Neuronal stem cell (in vitro differentiated cells): ENCODE results near the gene XYLT1.

Source experiments
- DNase-seq: peaks from one replicate; pipeline ENCODE4 v3.0.0-alpha.2; 2013; ENCODE audit warnings: low spot score
- H2AFZ ChIP-seq: one replicate; pipeline ENCODE4 v1.6.1; 2013; ENCODE audit warnings: mild to moderate bottlenecking, low read length, inconsistent platforms
- H2AK5ac ChIP-seq: 2 replicates; pipeline ENCODE4 v1.6.1; 2013; ENCODE audit warnings: low read depth, mild to moderate bottlenecking, inconsistent platforms, low read length, moderate library complexity, mixed read lengths
- H2BK120ac ChIP-seq: 2 replicates; pipeline ENCODE4 v1.6.1; 2013; ENCODE audit warnings: low read depth, mild to moderate bottlenecking, inconsistent platforms, low read length, moderate library complexity, mixed read lengths
- H2BK12ac ChIP-seq: one replicate; pipeline ENCODE4 v1.6.1; 2013; ENCODE audit warnings: low read length, inconsistent platforms
- H2BK15ac ChIP-seq: 2 replicates; pipeline ENCODE4 v1.6.1; 2013; ENCODE audit warnings: mild to moderate bottlenecking, low read length, inconsistent platforms, mixed read lengths
- H2BK5ac ChIP-seq: one replicate; pipeline ENCODE4 v1.6.1; 2013; ENCODE audit warnings: inconsistent platforms, mild to moderate bottlenecking, low read length, moderate library complexity
- H3K14ac ChIP-seq: one replicate; pipeline ENCODE4 v1.6.1; 2013; ENCODE audit warnings: low read length, inconsistent platforms
- H3K18ac ChIP-seq: 2 replicates; pipeline ENCODE4 v1.6.1; 2013; ENCODE audit warnings: low read length, inconsistent platforms
- H3K23ac ChIP-seq: 2 replicates; pipeline ENCODE4 v1.6.1; 2013; ENCODE audit warnings: low read depth, mild to moderate bottlenecking, mixed read lengths, low read length, inconsistent platforms; ENCODE audit not compliant: poor library complexity
- H3K27ac ChIP-seq: replicated peaks from 3 replicates; pipeline ENCODE4 v1.5.1; 2013; ENCODE audit warnings: low read length, inconsistent platforms
- H3K27me3 ChIP-seq, 3 experiments: 2 replicates each; pipeline ENCODE4 v1.6.1; 2013; ENCODE audit warnings: low read length in 3 of 3, mild to moderate bottlenecking in 2 of 3, inconsistent platforms in 1 of 3, low read depth in 1 of 3, mixed read lengths in 1 of 3, moderate library complexity in 1 of 3; ENCODE audit not compliant: control insufficient read depth in 3 of 3, insufficient read depth in 3 of 3
- H3K36me3 ChIP-seq, 2 donors: replicated peaks in 1 of 2; 2 replicates each; pipeline ENCODE4 v1.6.1; 2013; ENCODE audit warnings: low read length in 2 of 2; ENCODE audit not compliant: control insufficient read depth in 2 of 2, insufficient read depth in 2 of 2
- H3K4ac ChIP-seq: 2 replicates; pipeline ENCODE4 v1.6.1; 2013; ENCODE audit warnings: inconsistent platforms, mild to moderate bottlenecking, low read length, moderate library complexity
- H3K4me1 ChIP-seq, 2 donors: 1 replicate in 1 of 2; 2 replicates in 1 of 2; pipeline ENCODE4 v1.6.1; 2013; ENCODE audit warnings: low read length in 2 of 2, low read depth in 1 of 2; ENCODE audit not compliant: control insufficient read depth in 2 of 2, insufficient read depth in 1 of 2
- H3K4me2 ChIP-seq: one replicate; pipeline ENCODE4 v1.6.1; 2013; ENCODE audit warnings: mild to moderate bottlenecking, low read length, inconsistent platforms; ENCODE audit not compliant: insufficient read depth, poor library complexity, severe bottlenecking
- H3K4me3 ChIP-seq, 2 donors: 2 replicates each; pipeline ENCODE4 v1.5.1; 2013; ENCODE audit warnings: low read length in 2 of 2, mild to moderate bottlenecking in 2 of 2, inconsistent platforms in 1 of 2, moderate library complexity in 1 of 2
- H3K79me1 ChIP-seq: one replicate; pipeline ENCODE4 v1.6.1; 2013; ENCODE audit warnings: low read depth, mild to moderate bottlenecking, inconsistent platforms, low read length, moderate library complexity
- H3K9ac ChIP-seq: one replicate; pipeline ENCODE4 v1.6.1; 2013; ENCODE audit warnings: mild to moderate bottlenecking, low read depth, low read length, inconsistent platforms; ENCODE audit not compliant: poor library complexity
- H3K9me3 ChIP-seq, 2 donors: replicated peaks in 1 of 2; 2 replicates each; pipeline versions ENCODE3 to v1.6.1; 2013; ENCODE audit warnings: low read length in 2 of 2, mild to moderate bottlenecking in 2 of 2, inconsistent platforms in 1 of 2, low read depth in 1 of 2, mixed read lengths in 1 of 2, moderate library complexity in 1 of 2; ENCODE audit not compliant: control insufficient read depth in 2 of 2, insufficient read depth in 1 of 2
- H4K8ac ChIP-seq: one replicate; pipeline ENCODE4 v1.6.1; 2013; ENCODE audit warnings: low read depth, mild to moderate bottlenecking, inconsistent platforms, low read length, moderate library complexity
- H4K91ac ChIP-seq: one replicate; pipeline ENCODE4 v1.6.1; 2013; ENCODE audit warnings: low read length, low read depth, mild to moderate bottlenecking, inconsistent platforms; ENCODE audit not compliant: poor library complexity
- WGBS, 2 donors: extraction: QIAGEN DNeasy Blood & Tissue Kit; methylation state at CpG; one replicate each; pipeline ENCODE4 v1.1.7; 2013; ENCODE audit warnings: missing lambda C conversion rate in 2 of 2, mixed read lengths in 1 of 2; ENCODE audit not compliant: insufficient read length in 2 of 2, insufficient replicate concordance in 1 of 2; ENCODE audit errors: extremely low coverage in 2 of 2; 5-methylcytosine and 5-hydroxymethylcytosine counted together

Gene XYLT1

GRCh38 chr16:17206712-17207111 is 264.0 kb downstream of the XYLT1 start:
- Histone ChIP-seq H2BK120ac (no peak overlapping the region), H3K79me1 (no peaks in the 10 kb centered on the region), H3K18ac (no peak overlapping the region), H3K9me3 (no peaks in the 10 kb centered on the region), H3K23ac (no peak overlapping the region), H2BK12ac (no peak overlapping the region), H3K4me1 (peaks cover 17 to 18% of the 10 kb centered on the region in 2 donors), H3K14ac (no peak overlapping the region), H2BK15ac (no peak overlapping the region), H3K4ac (no peak overlapping the region), H2AFZ (no peak overlapping the region), H4K8ac (no peak overlapping the region), H2AK5ac (no peak overlapping the region), H2BK5ac (no peak overlapping the region), H3K9ac (no peak overlapping the region), H3K27me3 (no peaks in the 10 kb centered on the region), H3K36me3 (no peaks in the 10 kb centered on the region), H3K4me3 (no peak overlapping the region), H3K27ac (no peak overlapping the region), H3K4me2 (no peak overlapping the region), H4K91ac (no peak overlapping the region)
- no CpG with 5 or more reads among the region's 2 CpGs for WGBS, 2 donors
- DNase-seq = no peak

DNA sequence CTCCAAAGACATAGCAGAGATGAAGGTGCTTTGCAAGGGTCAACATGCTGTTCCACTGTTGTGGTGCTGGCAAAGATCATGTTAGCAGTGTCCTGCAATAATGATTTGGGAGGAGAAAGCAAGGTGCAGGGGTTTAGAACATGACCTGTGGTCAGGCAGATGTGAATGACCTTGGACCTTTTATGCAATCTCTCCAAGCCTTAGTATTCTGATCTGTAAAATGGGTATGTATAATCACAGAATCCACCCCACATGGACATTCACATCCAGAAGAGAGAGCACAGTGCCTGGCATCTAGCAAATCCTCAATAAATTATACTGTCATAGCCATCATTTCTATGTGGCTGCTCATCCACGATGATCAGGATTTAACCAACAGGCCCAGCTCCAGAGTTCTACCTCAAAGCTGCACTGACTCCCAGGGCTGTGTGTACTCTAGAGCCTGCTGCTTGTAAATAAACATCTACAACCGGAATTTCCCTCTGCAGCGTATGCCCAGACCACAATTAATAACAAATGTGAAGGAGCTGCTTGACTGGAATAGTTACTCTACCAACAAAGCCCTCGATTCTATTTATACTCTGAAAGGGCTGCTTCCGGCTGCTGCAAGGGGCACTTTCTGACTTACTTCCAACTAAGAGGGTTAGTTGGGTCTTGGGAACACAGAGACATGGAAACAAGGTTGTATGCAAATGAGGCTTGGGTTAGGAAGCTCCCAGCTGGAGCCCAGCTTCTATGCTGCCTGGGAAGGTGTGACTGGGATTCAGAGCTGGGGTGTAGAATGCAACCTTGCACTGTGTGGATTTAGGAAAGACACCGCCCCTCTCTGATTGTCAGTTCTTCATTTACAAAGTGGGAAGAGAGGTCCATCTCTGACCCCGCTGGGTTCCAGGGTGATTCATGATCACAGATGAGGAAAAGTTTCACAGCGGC is 265.2 kb downstream of the XYLT1 start:
- H3K4me3 ChIP-seq = no peak overlapping the region
- no peak overlapping the region for H2BK5ac ChIP-seq
- H3K18ac ChIP-seq = no peak overlapping the region
- H3K9me3 ChIP-seq = no peaks in the 10 kb centered on the region
- H4K8ac ChIP-seq = no peak overlapping the region
- H3K27ac ChIP-seq = peak overlapping the region; percentile 14
- no peak overlapping the region for H2BK15ac ChIP-seq
- no peak for DNase-seq
- no peak overlapping the region for H3K4ac ChIP-seq
- H3K4me2 ChIP-seq = no peak overlapping the region
- H2BK12ac ChIP-seq = no peak overlapping the region
- WGBS, 2 donors = no CpG with 5 or more reads among the region's 8 CpGs
- H3K9ac ChIP-seq = no peak overlapping the region
- H4K91ac ChIP-seq = no peak overlapping the region
- no peak overlapping the region for H2AK5ac ChIP-seq
- H3K27me3 ChIP-seq = no peaks in the 10 kb centered on the region
- H3K36me3 ChIP-seq = no peaks in the 10 kb centered on the region
- H3K23ac ChIP-seq = no peak overlapping the region
- H2AFZ ChIP-seq = no peak overlapping the region
- H3K79me1 ChIP-seq = no peaks in the 10 kb centered on the region
- H2BK120ac ChIP-seq = no peak overlapping the region
- no peak overlapping the region for H3K14ac ChIP-seq
- H3K4me1 ChIP-seq = peaks cover 16 to 17% of the 10 kb centered on the region in 2 donors

DNA sequence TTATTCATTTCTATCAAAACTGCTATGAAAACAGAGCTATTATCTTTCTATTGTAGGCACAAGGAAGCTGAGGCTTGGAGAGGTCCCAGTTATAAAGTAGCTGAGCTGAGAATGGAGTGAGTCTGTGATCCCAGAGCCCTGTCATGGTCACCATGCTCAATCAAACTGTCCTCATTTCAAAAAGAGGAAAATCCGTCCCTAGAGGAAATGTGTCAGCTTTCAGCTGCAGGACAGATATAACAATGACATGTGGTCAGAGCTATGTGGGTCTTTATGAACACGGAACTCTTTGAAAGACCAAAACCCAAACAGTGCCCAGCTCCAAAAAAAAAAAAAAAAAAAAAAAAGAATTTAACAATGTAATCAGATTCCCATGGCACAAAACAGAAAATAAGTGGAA is 266.1 kb downstream of the XYLT1 start:
- WGBS, 2 donors = no CpG with 5 or more reads among the region's 2 CpGs
- no peak overlapping the region for H3K27ac ChIP-seq

DNA sequence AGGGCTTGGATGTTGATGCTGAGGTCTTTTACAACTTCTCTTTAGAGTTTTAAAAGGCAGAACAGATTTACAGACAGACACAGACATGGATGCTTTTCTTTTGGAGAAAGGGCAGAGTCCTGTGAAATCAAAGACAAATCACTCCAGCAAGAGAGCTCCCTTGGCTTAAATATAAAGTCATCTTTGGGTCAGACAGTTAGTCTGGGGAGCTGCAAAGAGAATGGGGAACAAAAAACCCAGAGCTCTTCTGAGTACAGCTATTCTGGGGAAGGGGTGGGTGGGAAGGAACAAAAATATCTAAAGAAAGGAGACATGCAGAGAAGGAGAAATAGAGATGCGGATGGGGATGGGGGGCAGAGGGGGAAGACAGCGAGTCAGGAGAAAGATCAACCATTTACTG is 266.6 kb downstream of the XYLT1 start:
- Histone ChIP-seq H4K8ac (no peak overlapping the region), H2BK120ac (no peak overlapping the region), H3K18ac (no peak overlapping the region), H2AK5ac (no peak overlapping the region), H3K27me3 (no peaks in the 10 kb centered on the region), H3K4ac (no peak overlapping the region), H3K14ac (no peak overlapping the region), H3K79me1 (no peaks in the 10 kb centered on the region), H4K91ac (no peak overlapping the region), H3K27ac (no peak overlapping the region), H3K36me3 (peaks cover 0 to 2% of the 10 kb centered on the region in 2 donors), H3K4me2 (no peak overlapping the region), H3K4me1 (peaks cover 16 to 17% of the 10 kb centered on the region in 2 donors), H3K4me3 (no peak overlapping the region), H3K23ac (no peak overlapping the region), H3K9ac (no peak overlapping the region), H2BK15ac (no peak overlapping the region), H2BK12ac (no peak overlapping the region), H2AFZ (no peak overlapping the region), H3K9me3 (no peaks in the 10 kb centered on the region), H2BK5ac (no peak overlapping the region)
- WGBS, 2 donors = no CpG with 5 or more reads among the region's 2 CpGs
- no peak for DNase-seq

More for the DNA sequence above, 266.1 kb downstream of the XYLT1 start:
- no peak overlapping the region for H3K14ac ChIP-seq
- no peak overlapping the region for H2AK5ac ChIP-seq
- no peak overlapping the region for H3K4ac ChIP-seq
- H3K4me3 ChIP-seq = no peak overlapping the region
- no peak overlapping the region for H3K9ac ChIP-seq
- H2AFZ ChIP-seq = no peak overlapping the region
- no peak overlapping the region for H3K23ac ChIP-seq
- H3K18ac ChIP-seq = no peak overlapping the region
- no peak overlapping the region for H3K4me2 ChIP-seq
- H3K27me3 ChIP-seq = no peaks in the 10 kb centered on the region
- no peak overlapping the region for H4K8ac ChIP-seq
- H3K79me1 ChIP-seq = no peaks in the 10 kb centered on the region
- H2BK15ac ChIP-seq = no peak overlapping the region
- peaks cover 16 to 17% of the 10 kb centered on the region in 2 donors for H3K4me1 ChIP-seq
- peaks cover 0 to 2% of the 10 kb centered on the region in 2 donors for H3K36me3 ChIP-seq
- no peak overlapping the region for H2BK120ac ChIP-seq
- H2BK5ac ChIP-seq = no peak overlapping the region
- DNase-seq = no peak
- H2BK12ac ChIP-seq = no peak overlapping the region
- no peaks in the 10 kb centered on the region for H3K9me3 ChIP-seq
- H4K91ac ChIP-seq = no peak overlapping the region
